ENCODE measurements around the gene ADGRG1.

The ADGRG1 gene

DNA sequence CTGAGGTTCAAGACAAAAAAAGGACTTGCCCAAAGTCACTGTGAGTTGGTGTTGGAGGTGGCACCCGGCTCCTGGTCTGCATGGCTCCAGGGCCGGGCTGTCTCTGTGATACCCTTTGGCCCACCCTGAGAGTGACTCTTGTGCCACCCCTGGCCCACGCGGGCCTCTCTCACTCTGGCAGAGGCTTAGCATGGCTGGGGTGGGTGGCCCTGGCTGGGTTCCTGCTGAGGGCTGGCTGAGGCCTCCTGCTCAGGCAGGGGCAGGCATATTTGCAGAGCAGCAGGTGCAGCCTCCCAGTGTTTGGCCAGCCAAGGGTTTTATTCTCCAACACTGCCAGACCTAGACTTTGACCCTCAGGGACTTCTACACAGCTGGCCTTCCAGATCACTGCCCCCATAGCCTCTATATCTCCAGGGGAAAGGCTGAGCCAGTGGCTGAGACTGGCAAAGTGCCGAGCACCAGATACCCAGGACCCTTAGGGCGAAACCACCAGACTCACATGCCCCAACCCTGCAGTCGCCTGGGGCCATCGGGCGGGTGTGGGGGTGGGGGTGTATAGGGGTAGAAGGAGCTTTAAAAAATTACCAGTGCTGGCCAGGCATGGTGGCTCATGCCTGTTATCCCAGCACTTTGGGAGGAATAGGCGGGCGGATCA is 21.5 kb upstream of the ADGRG1 start:
- no peak overlapping the region for H3K9ac ChIP-seq (ENCODE audit: low read length)
- H3K27me3 ChIP-seq (replicated peaks; ENCODE audit: insufficient read depth, low read length): no peaks in the 10 kb centered on the region
- H2AFZ ChIP-seq (ENCODE audit: low read length): peak overlapping the region; percentile 3; the same call in 1 of the 2 replicates
- H3K79me2 ChIP-seq (ENCODE audit: low read length): no peaks in the 10 kb centered on the region
- H3K9me3 ChIP-seq (replicated peaks; ENCODE audit: insufficient read depth, low read length): no peaks in the 10 kb centered on the region
- peaks cover 57% of the 10 kb centered on the region for H3K4me1 ChIP-seq (ENCODE audit: low read length)
- no peaks in the 10 kb centered on the region for H3K36me3 ChIP-seq (replicated peaks; ENCODE audit: insufficient read depth, low read length)
- TF ChIP-seq, protein P1, sequence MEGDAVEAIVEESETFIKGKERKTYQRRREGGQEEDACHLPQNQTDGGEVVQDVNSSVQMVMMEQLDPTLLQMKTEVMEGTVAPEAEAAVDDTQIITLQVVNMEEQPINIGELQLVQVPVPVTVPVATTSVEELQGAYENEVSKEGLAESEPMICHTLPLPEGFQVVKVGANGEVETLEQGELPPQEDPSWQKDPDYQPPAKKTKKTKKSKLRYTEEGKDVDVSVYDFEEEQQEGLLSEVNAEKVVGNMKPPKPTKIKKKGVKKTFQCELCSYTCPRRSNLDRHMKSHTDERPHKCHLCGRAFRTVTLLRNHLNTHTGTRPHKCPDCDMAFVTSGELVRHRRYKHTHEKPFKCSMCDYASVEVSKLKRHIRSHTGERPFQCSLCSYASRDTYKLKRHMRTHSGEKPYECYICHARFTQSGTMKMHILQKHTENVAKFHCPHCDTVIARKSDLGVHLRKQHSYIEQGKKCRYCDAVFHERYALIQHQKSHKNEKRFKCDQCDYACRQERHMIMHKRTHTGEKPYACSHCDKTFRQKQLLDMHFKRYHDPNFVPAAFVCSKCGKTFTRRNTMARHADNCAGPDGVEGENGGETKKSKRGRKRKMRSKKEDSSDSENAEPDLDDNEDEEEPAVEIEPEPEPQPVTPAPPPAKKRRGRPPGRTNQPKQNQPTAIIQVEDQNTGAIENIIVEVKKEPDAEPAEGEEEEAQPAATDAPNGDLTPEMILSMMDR (IDR thresholded peaks at IDR 0.05; ENCODE audit: low read length): no peak
- TF ChIP-seq EZH2phosphoT487 (IDR thresholded peaks at IDR 0.05; ENCODE audit: low read length): no peak
- no peak for TF ChIP-seq EZH2 (optimal IDR thresholded peaks at IDR 0.05; ENCODE audit: low read depth, low read length)
- H3K9me2 ChIP-seq (replicated peaks; ENCODE audit: insufficient read depth, low read length): no peaks in the 10 kb centered on the region
- no peak overlapping the region for H3K4me2 ChIP-seq (ENCODE audit: low read depth, low read length)
- DNase-seq: no peak
- peaks cover 22% of the 10 kb centered on the region for H3F3A ChIP-seq (ENCODE audit: insufficient read depth, low read length)
- H4K20me1 ChIP-seq (ENCODE audit: insufficient read depth, low read length): no peaks in the 10 kb centered on the region
- no peak overlapping the region for H3K27ac ChIP-seq (ENCODE audit: low read length)
- H3K4me3 ChIP-seq (ENCODE audit: low read length): no peak overlapping the region

DNA sequence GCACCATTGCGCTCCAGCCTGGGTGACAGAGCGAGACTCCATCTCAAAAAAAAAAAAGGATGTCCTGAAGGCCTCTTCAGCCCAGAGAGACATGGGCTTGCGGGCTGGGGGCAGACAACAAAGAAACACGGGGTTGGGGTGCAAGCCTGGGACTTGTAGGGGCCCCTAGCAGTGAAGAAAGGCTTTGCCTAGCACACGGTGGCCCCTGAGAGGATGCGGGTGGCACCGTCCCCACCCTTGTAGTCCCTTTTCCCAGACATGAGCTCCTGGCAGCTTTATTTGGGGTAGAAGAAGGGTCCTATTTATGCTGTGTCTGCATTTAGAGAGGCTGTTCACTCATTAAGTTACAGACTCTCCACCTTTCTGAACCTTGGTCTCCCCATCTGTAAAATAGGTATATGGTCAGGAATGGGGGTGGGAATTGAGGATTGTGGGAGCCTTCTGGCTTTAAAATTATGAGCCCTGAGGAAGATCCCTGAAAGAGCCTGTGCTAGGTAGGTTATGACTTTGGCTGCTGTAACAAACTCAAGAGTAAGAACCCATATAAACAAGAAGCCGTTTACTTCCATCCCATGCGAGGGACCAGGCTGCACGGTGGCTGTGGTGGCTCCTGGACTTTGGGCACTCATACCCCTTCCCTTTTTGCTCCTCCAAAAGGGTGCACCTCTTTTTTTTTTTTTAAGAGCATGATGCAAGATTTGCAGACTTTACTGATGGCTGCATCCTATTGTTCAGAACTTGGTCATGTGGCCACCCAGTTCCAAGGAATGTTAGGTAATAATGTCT is 20.6 kb upstream of the ADGRG1 start:
- Histone ChIP-seq H3K9ac (ENCODE audit: low read length) (no peak overlapping the region), H2AFZ (ENCODE audit: low read length) (no peak overlapping the region), H3F3A (ENCODE audit: insufficient read depth, low read length) (peaks cover 13% of the 10 kb centered on the region), H3K9me3 (replicated peaks; ENCODE audit: insufficient read depth, low read length) (no peaks in the 10 kb centered on the region), H4K20me1 (ENCODE audit: insufficient read depth, low read length) (no peaks in the 10 kb centered on the region), H3K79me2 (ENCODE audit: low read length) (no peaks in the 10 kb centered on the region), H3K27me3 (replicated peaks; ENCODE audit: insufficient read depth, low read length) (no peaks in the 10 kb centered on the region), H3K4me3 (ENCODE audit: low read length) (no peak overlapping the region), H3K27ac (ENCODE audit: low read length) (no peak overlapping the region), H3K4me2 (ENCODE audit: low read depth, low read length) (no peak overlapping the region), H3K4me1 (ENCODE audit: low read length) (peaks cover 50% of the 10 kb centered on the region), H3K36me3 (replicated peaks; ENCODE audit: insufficient read depth, low read length) (no peaks in the 10 kb centered on the region), H3K9me2 (replicated peaks; ENCODE audit: insufficient read depth, low read length) (no peaks in the 10 kb centered on the region)
- TF ChIP-seq, protein P1 (IDR thresholded peaks at IDR 0.05; ENCODE audit: low read length): no peak
- TF ChIP-seq EZH2phosphoT487 (IDR thresholded peaks at IDR 0.05; ENCODE audit: low read length) (no peak), EZH2 (optimal IDR thresholded peaks at IDR 0.05; ENCODE audit: low read depth, low read length) (no peak)
- no peak for DNase-seq

DNA sequence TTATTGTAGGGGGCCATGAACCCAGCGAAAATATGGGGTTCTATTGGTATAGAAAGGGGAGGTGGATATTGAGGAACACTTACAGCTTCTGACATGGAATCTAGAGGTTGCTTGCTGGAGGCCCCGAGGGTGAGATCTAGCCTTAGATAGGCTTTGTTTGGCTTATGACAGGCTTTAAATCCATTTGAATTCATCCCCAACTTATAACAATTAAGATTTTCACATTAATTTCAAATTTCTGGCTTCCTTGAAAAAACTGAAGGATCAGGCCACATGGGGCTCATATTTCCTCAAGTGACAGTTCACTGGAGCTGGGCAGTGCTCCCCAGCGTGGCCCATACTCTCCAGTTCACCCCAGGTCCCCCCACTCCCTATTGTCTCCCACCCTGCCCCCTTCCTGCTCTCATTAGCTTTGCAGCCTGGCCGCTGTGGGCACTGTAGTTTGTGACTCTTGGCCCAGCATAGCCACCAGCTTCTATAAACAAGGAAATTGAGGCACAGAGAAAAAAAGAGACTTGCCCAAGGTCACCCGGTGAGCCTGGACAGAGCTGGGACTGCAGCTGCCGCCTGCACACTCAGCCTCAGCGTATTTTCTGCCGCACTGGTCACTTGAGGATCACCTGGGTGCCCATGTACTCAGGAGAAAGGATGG is 19.8 kb upstream of the ADGRG1 start:
- Histone ChIP-seq H3K4me2 (ENCODE audit: low read depth, low read length) (peak overlapping the region; percentile 68; the same call in 1 of the 2 replicates), H3K27ac (ENCODE audit: low read length) (peak overlapping the region; percentile 90; the same call in 1 of the 2 replicates), H3K36me3 (replicated peaks; ENCODE audit: insufficient read depth, low read length) (no peaks in the 10 kb centered on the region), H3K27me3 (replicated peaks; ENCODE audit: insufficient read depth, low read length) (no peaks in the 10 kb centered on the region), H3K4me3 (ENCODE audit: low read length) (no peak overlapping the region), H4K20me1 (ENCODE audit: insufficient read depth, low read length) (no peaks in the 10 kb centered on the region), H3K79me2 (ENCODE audit: low read length) (no peaks in the 10 kb centered on the region), H3K9me3 (replicated peaks; ENCODE audit: insufficient read depth, low read length) (no peaks in the 10 kb centered on the region), H2AFZ (ENCODE audit: low read length) (no peak overlapping the region), H3K9ac (ENCODE audit: low read length) (peak overlapping the region; percentile 73), H3K9me2 (replicated peaks; ENCODE audit: insufficient read depth, low read length) (no peaks in the 10 kb centered on the region), H3K4me1 (ENCODE audit: low read length) (peaks cover 47% of the 10 kb centered on the region), H3F3A (ENCODE audit: insufficient read depth, low read length) (peaks cover 12% of the 10 kb centered on the region)
- no peak for DNase-seq
- TF ChIP-seq EZH2phosphoT487 (IDR thresholded peaks at IDR 0.05; ENCODE audit: low read length): no peak
- TF ChIP-seq, protein P1 (IDR thresholded peaks at IDR 0.05; ENCODE audit: low read length): no peak
- no peak for TF ChIP-seq EZH2 (optimal IDR thresholded peaks at IDR 0.05; ENCODE audit: low read depth, low read length)
